RWPE1 (cell line): ENCODE data around the gene GPR39.
A peak's percentile ranks its signal among the peaks of the same experiment; 100 is the strongest.

Experiments
- CTCF ChIA-PET: fragments of 350-600 bp; sonication (Branson Sonifier 250); formaldehyde crosslinking; extraction: SDS; loops from one replicate; lab custom pipeline; 2021; lab: Yijun Ruan, JAX
- POLR2A ChIA-PET: fragments of 400-600 bp; formaldehyde crosslinking; extraction: SDS; loops from one replicate; lab custom pipeline; 2020; ENCODE audit warnings: antibody characterized with exemption; ENCODE audit not compliant: low non-redundant PET; lab: Yijun Ruan, JAX
- DNase-seq: peaks from one replicate; pipeline ENCODE4 v3.0.0; 2012; ENCODE audit warnings: low spot score
- H3K27ac ChIP-seq: fragments of 450-650 bp; 2 replicates; pipeline ENCODE4 v1.5.1; 2017
- TF ChIP-seq, protein P1 (sequence below): fragments of 450-650 bp; conservative IDR thresholded peaks from 2 replicates; pipeline ENCODE4 v1.5.1; 2017; ENCODE audit warnings: low read depth, mild to moderate bottlenecking

Gene GPR39

DNA sequence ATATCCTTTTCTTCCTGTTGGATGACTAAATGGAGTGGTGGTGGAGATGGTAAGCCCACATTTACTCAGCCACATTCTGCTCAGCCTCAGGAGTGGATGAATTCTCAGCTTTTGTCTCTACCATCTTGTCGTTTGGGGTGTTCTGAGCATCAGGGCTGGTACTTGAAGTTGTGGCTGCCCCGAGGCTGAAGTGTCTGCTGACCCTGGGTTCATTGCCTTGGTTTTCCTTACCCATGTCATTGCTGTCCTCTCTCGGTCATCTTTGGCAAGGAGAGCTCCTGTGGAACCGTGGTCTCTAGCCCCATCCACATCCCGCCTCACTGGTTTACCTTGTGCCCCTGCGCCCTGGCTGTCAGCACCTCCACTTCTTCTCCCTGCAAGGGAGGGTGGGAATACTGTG lies 71.9 kb downstream of the GPR39 start:
- H3K27ac ChIP-seq: no peak overlapping the region
- CTCF ChIA-PET: no interaction called here
- POLR2A ChIA-PET: no interaction called here
- DNase-seq: no peak
- TF ChIP-seq, protein P1, sequence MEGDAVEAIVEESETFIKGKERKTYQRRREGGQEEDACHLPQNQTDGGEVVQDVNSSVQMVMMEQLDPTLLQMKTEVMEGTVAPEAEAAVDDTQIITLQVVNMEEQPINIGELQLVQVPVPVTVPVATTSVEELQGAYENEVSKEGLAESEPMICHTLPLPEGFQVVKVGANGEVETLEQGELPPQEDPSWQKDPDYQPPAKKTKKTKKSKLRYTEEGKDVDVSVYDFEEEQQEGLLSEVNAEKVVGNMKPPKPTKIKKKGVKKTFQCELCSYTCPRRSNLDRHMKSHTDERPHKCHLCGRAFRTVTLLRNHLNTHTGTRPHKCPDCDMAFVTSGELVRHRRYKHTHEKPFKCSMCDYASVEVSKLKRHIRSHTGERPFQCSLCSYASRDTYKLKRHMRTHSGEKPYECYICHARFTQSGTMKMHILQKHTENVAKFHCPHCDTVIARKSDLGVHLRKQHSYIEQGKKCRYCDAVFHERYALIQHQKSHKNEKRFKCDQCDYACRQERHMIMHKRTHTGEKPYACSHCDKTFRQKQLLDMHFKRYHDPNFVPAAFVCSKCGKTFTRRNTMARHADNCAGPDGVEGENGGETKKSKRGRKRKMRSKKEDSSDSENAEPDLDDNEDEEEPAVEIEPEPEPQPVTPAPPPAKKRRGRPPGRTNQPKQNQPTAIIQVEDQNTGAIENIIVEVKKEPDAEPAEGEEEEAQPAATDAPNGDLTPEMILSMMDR: no peak

DNA sequence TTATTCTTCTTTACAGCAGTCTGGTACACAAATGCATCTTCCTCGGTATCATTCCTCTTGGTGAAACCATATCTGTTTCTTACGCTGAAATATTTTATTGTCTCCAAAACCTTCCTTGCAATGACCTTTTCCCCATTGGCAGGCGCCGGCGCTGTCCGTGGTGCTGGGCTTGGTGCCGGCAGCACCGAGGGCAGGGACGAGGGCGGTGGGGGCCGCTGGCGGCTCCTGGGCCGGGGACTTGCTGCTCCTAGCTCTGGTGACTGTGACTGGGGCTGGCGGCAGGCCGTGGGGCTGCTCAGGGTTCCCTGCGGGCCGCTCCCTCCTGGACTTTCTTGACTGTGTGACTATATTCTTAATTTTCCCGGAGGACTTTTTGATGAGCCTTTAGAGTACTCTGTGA lies 72.5 kb downstream of the GPR39 start:
- peak; percentile 30 for DNase-seq
- POLR2A ChIA-PET: no interaction called here
- TF ChIP-seq, protein P1: no peak
- CTCF ChIA-PET: no interaction called here
- H3K27ac ChIP-seq: no peak overlapping the region

DNA sequence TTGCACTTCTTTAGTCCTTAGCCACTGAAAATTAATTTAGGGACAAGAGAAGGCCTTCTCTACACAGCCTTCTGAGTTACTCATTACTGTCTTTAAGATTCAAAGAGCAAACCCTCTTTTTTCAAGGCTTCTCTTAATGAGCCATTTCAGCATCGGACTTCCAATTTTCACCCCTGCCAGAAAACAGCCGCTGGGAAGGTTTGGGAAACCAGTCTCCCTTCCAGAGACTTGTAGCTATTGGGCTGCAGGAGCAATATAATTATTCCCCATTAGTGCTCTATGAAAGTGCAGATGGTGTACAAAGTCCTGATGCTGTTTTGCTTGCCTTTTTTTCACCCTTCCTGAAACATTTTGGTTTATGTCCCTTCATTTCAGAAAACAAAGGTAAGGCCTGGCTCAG lies 79.3 kb downstream of the GPR39 start:
- ChIA-PET POLR2A (no interaction called here), CTCF (no interaction called here)
- H3K27ac ChIP-seq: no peak overlapping the region
- TF ChIP-seq, protein P1: no peak
- DNase-seq: no peak

DNA sequence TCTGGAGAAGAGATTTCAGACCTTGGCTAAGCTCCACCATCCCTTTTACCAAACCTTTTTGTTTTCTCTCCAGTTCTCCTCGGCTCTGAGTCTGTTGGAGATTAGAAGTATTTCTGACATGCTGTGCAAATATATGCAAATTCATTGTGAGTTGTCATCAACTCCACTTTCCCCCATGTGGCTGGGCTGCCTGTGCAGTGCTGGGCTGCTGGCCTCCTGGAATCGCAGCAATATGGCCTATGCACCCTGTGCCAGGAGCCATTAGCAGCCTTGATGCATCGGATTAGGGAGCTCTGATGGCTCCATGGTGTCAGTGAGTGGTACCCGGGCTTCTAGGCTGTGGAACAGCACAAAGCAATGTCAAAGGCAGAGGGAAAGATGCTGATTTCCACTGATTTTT lies 80.0 kb downstream of the GPR39 start:
- POLR2A ChIA-PET: no interaction called here
- no peak overlapping the region for H3K27ac ChIP-seq
- TF ChIP-seq, protein P1: no peak
- CTCF ChIA-PET: no interaction called here
- no peak for DNase-seq

DNA sequence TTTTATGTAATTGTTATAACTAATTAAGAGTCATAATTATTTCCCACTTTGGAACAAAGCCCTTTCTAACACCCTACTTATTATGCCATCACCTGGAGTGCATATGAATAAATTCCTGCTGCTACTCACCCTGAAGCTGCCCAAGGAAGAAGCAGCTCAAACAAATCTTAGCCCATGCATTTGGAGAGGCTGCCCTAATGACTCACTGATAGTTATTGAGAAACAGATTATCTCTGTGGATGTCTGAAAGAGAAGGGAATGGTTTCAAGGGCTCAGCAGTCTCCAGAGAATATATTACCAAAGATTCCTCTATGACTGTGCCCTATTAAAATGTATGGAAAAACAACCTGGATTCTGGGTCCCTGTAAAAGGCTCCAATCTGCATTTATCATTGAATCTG lies 81.0 kb downstream of the GPR39 start:
- DNase-seq: no peak
- POLR2A ChIA-PET: no interaction called here
- TF ChIP-seq, protein P1: no peak
- no peak overlapping the region for H3K27ac ChIP-seq
- CTCF ChIA-PET: no interaction called here

DNA sequence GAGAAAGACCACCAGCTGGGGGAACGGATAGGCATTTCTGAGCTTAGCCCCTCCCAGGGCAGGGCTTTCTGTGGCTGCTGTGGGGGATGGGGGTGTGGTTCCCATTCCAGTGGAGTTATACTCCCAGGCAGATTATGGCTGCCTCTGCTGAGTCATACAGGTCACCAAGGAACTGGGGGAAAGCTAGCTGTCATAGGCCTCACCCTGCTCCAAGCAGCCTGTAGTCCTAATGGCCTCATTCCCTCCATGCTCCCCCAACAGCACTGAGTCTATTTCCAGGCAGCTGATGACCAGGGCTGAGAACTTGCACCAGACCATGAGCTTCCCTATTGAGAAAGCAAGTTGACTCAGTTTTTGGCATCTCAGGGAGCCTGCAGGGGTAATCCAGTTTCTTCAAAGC lies 87.1 kb downstream of the GPR39 start:
- TF ChIP-seq, protein P1: no peak
- no peak overlapping the region for H3K27ac ChIP-seq
- no peak for DNase-seq
- ChIA-PET CTCF (no interaction called here), POLR2A (no interaction called here)

DNA sequence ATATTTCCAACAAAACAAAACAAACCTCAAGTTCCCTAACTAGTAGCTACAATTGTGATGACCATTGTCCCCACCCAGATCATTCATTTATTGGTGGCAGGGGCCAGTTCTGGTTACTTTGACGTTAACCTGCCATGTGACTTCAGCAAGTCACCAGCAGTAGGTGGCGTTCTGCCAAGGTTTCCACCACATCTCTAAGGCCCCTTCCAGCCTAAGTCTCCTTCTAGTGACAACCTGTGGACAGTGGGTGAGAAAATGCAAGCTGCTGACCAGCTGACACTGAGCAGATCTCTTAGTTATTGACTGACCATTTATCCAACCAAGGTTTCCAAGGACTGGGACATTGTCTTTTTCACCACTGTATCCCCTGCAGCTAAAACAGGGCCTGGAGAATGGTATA lies 98.4 kb downstream of the GPR39 start:
- H3K27ac ChIP-seq: no peak overlapping the region
- TF ChIP-seq, protein P1: no peak
- POLR2A ChIA-PET: no interaction called here
- CTCF ChIA-PET: no interaction called here
- DNase-seq: no peak
